GM18861 (cell line): ENCODE results near the gene PIEZO1.
"Not testable (repeated sequence)": the region's sequence is repeated elsewhere in the genome, so short reads cannot be mapped to it uniquely, and the experiment has no call there.

Experiments
- ATAC-seq: cut with Tn5 transposase; IDR thresholded peaks from one replicate; pipeline ENCODE4 v1.9.1; 2021; ENCODE audit not compliant: unreplicated experiment

Gene PIEZO1

GRCh38 chr16:88785106-88785924 is at the start of gene PIEZO1:
Gene PIEZO1 (minus strand): TSS chr16:88785220. CDS start chr16:88784964, 256 bp downstream.
- no peak for ATAC-seq

DNA sequence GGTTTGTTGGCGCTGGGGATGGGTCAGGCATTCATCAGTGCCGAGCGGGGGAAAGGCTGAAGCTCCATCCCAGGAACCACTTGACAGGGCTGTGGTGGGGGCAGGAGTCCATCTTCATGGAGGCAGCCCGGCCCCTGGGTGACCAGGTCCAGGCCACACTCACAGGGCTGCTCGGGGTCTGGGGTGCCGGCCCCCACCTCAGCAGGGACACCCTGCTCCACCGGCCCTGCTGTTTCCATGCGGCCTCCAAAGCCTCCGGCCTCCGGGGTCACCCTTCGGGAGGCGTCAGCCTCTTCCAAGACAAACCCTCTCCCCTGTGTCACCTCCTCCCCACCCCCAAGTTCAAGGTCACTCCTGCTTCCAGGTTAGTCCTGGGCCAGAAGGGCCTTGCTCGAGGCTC is 49.6 kb upstream of the PIEZO1 start:
- no peak for ATAC-seq

- no peak for ATAC-seq
These were observed 48.1 kb upstream of the PIEZO1 start for GRCh38 chr16:88833086-88833485.

DNA sequence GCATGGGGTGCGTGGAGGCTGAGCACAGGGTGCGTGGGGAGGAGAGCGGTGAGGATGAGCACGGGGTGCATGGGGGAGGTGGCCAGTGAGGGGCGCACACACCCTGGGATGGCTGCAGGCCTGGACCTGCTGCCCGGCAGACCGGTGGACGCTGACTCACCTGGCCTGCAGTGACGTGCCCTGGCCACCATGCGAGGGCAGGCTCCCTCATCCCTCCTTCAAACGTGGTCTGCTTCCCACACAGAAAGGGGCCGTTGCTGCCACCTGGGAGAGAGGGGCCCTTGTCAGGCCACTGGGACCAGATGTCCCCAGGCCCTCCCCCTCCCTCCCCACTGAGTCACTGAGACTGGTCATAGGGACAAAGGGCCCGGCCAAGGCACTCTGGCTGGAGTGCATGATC is 46.8 kb upstream of the PIEZO1 start:
- no peak for ATAC-seq

- no peak for ATAC-seq
These were observed 45.8 kb upstream of the PIEZO1 start for GRCh38 chr16:88830783-88831182.

DNA sequence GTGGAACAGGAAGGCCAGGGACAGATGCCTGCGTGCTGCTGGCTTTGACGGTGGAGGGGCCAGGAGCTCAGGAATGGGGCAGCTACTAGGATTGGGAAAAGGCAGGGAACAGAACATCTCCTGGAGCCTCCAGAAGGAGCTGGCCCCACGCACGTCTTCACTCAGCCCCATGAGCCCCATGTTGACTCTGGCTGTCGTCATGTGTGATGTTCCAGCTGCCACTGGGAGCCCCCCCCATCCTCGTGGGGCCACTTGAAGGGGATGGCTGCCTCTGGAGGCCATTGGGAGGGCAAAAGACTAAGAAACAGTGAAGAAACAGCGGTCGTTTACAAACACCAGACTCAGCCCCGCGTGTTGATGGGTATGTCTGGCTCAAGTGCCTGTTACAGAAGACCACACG is 45.2 kb upstream of the PIEZO1 start:
- ATAC-seq = no peak

DNA sequence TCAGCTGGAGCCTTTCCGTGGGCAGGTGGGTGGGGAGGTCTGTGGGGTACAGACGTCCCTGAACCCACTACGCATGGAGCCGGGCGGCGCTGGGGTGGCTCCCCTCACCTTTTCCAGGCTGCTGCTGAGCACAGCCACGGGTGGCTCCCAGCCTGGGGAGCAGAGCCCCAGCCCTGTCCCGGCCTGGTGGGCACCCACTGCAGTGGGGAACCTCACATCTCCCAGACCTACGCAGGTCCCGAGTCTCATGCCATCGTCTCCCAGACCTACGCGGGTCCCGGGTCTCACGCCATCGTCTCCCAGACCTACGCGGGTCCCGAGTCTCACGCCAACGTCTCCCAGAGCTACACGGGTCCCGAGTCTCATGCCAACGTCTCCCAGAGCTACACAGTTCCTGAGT is 43.7 kb upstream of the PIEZO1 start:
- ATAC-seq = no peak

DNA sequence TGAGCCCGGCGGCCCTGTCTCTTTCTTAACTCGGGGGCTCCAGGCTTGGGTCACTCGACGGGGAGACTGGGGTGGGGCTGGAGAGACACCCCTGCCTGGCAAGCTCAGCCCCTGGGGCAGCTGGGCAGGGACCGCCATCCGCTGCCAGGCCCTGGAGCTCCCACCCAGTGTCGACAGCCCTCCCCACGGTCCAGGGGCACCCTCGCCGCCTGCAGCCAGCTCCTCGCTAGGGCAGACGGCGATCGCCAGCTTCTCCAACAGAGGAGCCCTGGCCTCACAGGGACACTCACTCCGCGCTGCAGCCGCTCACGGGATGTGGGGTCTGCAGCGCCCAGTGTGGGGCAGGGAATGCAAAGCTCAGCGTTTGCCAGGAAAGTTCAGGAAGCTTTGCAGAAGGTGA is 42.7 kb upstream of the PIEZO1 start:
- no peak for ATAC-seq

GRCh38 chr16:88826070-88826840 is 41.2 kb upstream of the PIEZO1 start:
- no peak for ATAC-seq

DNA sequence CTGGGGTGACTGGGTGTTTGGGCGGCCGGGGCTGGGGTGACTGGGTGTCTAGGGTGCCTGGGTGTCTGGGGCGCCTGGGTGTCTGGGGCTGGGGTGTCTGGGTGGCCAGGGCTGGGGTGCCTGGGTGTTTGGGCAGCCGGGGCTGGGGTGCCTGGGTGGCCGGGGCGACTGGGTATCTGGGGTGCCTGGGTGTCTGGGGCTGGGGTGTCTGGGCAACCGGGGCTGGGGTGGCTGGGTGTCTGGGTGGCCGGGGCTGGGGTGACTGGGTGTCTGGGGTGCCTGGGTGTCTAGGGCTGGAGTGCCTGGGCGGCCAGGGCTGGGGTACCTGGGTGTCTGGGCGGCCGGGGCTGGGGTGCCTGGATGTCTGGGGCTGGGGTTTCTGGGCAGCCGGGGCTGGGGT is 40.1 kb upstream of the PIEZO1 start:
- no peak for ATAC-seq

DNA sequence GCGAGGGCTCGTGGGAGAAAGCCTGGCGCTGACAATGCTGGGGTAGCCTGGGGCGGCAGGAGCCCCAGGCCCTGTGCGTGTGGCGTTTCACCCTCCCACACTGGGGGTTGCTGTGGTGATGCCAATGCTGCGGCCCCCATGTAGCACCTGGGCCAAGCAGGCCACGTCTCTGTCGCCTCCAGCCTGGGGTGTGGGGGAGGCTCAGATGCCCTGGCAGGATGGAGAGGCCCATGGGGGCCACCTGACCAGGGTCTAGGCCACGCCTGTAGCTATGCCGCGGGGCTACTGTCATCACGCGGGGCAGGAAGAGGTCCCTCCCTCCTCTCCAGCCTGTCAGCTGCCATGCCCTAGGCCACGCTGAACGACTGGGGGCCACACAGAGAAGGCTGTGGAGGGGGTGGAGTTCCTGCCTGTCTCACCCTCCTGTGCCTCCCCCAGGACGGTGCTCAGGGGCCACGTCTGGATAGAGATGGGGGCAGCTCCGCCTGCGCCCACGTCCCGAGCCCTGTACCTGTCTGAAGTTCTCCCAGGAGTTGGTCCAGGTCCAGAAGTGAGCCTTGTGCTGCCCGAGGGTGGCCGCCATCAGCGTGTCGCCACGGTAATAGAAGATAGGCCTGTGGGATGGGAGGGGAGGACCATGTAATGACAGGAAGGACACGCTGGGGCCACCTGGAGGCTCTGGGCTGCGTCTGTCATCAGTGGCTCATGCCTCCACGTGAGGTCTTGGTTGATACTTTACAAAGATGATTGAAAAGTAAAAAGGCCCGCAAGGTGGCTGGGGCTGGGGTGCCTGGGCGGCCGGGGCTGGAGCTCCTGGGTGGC is 39.4 kb upstream of the PIEZO1 start:
- ATAC-seq = no peak

GRCh38 chr16:88823646-88824045 is 38.6 kb upstream of the PIEZO1 start:
- ATAC-seq = not testable (repeated sequence)

DNA sequence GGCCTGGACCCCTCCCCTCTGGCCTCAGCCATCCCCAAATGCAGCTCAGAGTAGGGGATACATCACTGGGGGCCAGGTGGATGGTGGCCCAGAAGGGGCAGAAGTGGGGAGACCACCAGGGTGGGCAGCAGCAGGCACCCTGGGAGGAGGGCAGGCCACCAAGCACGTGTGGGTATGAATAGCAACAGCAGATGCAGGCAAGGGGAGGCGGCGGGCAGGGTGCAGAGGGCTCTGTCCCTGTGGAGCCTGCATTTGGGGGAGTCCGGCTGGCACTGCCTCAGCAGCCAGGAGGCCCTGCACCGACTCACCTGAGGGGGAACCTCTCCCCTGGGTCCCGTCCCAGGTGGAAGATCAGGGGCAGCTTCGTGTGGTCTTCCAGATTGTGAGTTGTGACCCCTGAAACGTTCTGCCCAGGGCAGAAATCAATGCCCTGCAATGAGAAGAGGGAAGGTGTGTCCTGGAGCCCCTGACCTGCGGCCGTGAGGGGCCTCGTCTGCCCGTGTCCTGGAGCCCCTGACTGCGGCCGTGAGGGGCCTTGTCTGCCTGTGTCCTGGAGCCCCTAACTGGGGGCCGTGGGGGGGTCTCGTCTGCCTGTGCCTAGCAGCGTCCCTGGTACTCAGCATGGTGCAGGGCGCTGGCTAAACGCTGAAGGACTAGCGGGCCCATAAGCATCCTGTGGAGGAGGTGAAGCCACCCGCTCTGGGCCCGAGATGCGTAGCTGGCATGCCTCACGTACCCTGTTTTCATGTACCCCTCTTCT is 37.4 kb upstream of the PIEZO1 start:
- ATAC-seq = no peak

DNA sequence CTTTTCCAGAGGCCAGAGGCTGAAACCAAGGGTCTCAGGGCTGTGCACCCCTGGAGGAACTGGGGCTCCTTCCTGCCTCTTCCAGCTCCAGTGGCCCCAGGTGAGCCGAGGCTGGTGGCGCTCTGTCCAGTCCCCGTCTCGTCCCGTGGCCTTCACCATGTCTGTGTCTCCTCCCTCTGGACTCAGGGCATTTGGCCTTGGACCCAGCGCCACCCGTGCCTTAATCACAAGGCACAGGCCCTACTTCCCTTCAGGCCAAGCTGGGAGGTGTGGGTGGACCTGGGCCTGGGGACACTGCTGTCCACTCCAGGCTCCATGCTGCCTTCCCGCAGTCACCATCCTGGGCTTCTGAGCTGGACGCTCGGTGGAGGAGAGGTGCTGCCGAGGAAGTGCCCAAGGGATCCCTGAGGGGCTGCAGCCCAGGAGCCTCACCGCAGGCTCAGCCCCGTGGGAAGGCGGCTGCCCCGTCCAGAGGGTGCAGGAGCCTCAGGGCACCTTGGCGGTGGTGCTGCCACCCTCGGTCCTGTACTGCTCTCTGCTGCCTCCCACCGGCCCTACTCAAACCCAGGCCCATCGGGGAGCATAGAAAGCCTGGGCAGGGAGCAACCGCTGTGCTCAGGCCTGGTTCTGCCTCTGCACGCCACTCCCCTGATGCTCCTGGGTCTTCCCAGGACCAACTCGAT is 36.3 kb upstream of the PIEZO1 start:
- no peak for ATAC-seq

- no peak for ATAC-seq
These were observed 35.5 kb upstream of the PIEZO1 start for GRCh38 chr16:88820385-88821025.

GRCh38 chr16:88819126-88819525 is 34.1 kb upstream of the PIEZO1 start:
- ATAC-seq = no peak

DNA sequence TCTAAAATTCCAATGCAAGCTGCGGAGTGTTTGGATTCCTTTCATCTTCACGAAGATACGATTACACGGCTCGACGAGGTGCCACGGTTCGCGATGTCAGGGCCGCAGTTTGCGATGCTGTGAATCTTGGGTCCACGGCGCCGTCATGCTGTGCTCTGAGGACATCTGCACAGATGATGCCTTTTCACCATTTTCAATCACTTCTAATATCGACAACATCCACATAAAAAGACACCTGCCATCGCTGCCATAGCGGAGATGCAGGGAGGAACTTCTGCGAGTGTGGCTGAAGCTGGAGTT is 33.5 kb upstream of the PIEZO1 start:
- no peak for ATAC-seq

DNA sequence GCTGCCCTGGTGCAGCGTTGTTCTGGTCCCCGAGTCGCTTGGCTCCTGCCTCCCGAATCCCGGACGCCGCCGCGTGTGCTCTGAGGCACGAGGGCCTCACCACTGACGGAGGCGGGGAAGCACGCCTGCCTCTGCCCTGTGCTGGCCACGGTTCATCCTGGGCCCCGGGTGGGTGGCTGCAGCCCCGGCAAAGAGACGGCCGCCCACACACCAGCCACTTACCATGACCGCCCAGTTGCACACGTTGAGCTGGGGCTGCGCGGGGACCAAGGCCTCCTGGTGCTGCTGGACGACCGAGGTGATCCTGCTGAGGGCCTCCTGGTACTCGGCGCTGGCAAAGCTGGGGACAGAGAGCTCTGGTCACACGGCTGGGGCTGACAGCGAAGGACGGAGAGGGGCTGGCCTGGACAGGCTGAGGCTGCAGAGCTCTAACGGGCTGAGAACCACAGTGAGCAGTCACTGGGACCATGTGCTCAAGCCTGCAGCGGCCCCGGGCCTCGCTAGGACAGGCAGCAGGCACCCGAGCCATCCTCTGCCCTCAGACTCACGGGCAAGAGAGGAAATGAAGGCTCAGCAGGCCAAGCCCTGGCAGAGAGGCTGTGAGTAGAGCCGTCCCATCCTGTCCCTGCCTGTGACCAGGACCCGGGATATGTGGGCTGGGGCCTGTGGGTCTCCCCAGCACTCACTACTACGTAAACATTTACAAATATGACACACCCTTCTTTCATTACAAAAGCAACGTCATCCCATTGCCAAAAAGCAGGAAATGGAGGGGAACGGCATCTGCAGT is 33.0 kb upstream of the PIEZO1 start:
- no peak for ATAC-seq
